ENCODE results near the gene LRRK1. TPM values are rescaled to one million over a fixed set of nuclear protein-coding genes. Genes with fewer than 3 reads are reported as not detected.

LRRK1 gene
- total and polyA plus RNA-seq, 2 experiments from 2014 or later, result 2.6 to 4.5 TPM

DNA sequence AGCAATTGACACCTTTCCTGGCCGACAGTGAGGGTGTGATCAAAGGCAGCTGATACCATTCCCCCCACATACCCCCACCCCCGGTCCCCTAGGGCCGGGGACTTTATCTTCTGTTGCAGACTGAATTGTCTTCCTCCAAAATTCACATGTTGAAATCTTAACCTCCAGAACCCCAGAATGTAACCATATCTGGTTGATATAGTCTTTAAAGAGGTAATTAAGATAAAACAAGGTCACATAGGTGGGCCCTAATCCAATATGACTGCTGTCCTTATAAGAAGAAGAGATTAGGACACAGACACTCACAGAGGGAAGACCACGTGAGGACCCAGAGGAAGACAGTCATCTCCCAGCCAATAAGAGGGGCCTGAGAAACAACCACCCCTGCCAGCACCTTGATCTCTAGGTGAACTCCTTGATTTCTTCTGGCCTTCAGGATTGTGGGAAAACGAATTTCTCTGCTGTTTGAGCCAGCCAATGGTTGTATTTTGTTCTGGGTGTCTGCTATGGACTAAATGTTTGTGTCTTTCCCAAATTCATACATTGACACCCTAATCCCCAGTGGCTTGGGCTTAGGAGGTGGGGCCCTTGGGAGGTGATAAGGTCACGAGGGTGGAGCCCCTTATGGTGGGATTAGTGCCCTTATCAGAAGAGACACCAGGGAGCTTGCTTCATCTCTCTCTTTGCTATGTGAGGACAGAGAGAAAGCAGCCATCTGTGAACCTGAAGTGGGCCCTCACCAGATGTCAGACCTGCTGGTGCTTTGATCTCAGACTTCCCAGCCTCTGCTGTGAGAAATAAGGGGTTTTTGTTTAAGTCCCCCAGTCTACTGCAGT lies 188.7 kb downstream of the LRRK1 start (continued):
- TF ChIP-seq, protein P1, sequence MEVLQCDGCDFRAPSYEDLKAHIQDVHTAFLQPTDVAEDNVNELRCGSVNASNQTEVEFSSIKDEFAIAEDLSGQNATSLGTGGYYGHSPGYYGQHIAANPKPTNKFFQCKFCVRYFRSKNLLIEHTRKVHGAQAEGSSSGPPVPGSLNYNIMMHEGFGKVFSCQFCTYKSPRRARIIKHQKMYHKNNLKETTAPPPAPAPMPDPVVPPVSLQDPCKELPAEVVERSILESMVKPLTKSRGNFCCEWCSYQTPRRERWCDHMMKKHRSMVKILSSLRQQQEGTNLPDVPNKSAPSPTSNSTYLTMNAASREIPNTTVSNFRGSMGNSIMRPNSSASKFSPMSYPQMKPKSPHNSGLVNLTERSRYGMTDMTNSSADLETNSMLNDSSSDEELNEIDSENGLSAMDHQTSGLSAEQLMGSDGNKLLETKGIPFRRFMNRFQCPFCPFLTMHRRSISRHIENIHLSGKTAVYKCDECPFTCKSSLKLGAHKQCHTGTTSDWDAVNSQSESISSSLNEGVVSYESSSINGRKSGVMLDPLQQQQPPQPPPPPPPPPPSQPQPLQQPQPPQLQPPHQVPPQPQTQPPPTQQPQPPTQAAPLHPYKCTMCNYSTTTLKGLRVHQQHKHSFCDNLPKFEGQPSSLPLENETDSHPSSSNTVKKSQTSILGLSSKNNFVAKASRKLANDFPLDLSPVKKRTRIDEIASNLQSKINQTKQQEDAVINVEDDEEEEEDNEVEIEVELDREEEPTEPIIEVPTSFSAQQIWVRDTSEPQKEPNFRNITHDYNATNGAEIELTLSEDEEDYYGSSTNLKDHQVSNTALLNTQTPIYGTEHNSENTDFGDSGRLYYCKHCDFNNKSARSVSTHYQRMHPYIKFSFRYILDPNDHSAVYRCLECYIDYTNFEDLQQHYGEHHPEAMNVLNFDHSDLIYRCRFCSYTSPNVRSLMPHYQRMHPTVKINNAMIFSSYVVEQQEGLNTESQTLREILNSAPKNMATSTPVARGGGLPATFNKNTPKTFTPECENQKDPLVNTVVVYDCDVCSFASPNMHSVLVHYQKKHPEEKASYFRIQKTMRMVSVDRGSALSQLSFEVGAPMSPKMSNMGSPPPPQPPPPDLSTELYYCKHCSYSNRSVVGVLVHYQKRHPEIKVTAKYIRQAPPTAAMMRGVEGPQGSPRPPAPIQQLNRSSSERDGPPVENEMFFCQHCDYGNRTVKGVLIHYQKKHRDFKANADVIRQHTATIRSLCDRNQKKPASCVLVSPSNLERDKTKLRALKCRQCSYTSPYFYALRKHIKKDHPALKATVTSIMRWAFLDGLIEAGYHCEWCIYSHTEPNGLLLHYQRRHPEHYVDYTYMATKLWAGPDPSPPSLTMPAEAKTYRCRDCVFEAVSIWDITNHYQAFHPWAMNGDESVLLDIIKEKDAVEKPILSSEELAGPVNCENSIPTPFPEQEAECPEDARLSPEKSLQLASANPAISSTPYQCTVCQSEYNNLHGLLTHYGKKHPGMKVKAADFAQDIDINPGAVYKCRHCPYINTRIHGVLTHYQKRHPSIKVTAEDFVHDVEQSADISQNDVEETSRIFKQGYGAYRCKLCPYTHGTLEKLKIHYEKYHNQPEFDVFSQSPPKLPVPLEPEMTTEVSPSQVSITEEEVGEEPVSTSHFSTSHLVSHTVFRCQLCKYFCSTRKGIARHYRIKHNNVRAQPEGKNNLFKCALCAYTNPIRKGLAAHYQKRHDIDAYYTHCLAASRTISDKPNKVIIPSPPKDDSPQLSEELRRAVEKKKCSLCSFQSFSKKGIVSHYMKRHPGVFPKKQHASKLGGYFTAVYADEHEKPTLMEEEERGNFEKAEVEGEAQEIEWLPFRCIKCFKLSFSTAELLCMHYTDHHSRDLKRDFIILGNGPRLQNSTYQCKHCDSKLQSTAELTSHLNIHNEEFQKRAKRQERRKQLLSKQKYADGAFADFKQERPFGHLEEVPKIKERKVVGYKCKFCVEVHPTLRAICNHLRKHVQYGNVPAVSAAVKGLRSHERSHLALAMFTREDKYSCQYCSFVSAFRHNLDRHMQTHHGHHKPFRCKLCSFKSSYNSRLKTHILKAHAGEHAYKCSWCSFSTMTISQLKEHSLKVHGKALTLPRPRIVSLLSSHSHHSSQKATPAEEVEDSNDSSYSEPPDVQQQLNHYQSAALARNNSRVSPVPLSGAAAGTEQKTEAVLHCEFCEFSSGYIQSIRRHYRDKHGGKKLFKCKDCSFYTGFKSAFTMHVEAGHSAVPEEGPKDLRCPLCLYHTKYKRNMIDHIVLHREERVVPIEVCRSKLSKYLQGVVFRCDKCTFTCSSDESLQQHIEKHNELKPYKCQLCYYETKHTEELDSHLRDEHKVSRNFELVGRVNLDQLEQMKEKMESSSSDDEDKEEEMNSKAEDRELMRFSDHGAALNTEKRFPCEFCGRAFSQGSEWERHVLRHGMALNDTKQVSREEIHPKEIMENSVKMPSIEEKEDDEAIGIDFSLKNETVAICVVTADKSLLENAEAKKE (CRISPR knock-in tag; IDR thresholded peaks at IDR 0.05), result no peak
- TF ChIP-seq CREB1 (CRISPR knock-in tag; IDR thresholded peaks at IDR 0.05; ENCODE audit: low read depth) (no peak), EZH2 (IDR thresholded peaks at IDR 0.05; ENCODE audit: low read depth, unreplicated experiment) (no peak), STAT1 (IDR thresholded peaks at IDR 0.05; ENCODE audit: unreplicated experiment) (no peak), ZNF331 (CRISPR knock-in tag; IDR thresholded peaks at IDR 0.05; ENCODE audit: low read depth) (no peak)
- TF ChIP-seq, protein P2, sequence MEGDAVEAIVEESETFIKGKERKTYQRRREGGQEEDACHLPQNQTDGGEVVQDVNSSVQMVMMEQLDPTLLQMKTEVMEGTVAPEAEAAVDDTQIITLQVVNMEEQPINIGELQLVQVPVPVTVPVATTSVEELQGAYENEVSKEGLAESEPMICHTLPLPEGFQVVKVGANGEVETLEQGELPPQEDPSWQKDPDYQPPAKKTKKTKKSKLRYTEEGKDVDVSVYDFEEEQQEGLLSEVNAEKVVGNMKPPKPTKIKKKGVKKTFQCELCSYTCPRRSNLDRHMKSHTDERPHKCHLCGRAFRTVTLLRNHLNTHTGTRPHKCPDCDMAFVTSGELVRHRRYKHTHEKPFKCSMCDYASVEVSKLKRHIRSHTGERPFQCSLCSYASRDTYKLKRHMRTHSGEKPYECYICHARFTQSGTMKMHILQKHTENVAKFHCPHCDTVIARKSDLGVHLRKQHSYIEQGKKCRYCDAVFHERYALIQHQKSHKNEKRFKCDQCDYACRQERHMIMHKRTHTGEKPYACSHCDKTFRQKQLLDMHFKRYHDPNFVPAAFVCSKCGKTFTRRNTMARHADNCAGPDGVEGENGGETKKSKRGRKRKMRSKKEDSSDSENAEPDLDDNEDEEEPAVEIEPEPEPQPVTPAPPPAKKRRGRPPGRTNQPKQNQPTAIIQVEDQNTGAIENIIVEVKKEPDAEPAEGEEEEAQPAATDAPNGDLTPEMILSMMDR (conservative IDR thresholded peaks at IDR 0.05; ENCODE audit: low read depth in 2 of 2), result no peak

DNA sequence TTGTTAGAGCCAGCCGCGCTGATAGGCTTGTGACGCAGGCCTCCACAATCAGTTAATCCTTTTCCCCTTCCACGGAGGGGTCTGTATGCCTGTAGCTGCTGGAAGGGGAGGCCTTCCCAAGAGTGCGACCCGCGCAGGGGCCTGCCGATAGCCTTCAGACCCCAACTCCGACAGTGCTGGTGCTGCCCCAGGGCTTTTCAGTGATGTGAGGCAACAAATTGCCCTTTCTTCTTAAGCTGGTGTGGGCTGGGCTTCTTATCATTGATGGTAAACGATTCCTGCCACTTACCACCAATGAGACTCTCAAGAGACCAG lies 189.3 kb downstream of the LRRK1 start:
- H3K4me1 ChIP-seq (ENCODE audit: insufficient read depth), result peaks cover 12% of the 10 kb centered on the region; the same call in 1 of the 2 replicates
- H3K36me3 ChIP-seq (ENCODE audit: insufficient read depth), result no peaks in the 10 kb centered on the region
- H4K20me1 ChIP-seq (replicated peaks; ENCODE audit: insufficient read depth), result no peaks in the 10 kb centered on the region
- H3F3A ChIP-seq (replicated peaks; ENCODE audit: low read depth), result no peaks in the 10 kb centered on the region
- H3K4me2 ChIP-seq, result no peak overlapping the region
- H3K4me3 ChIP-seq, result no peak overlapping the region
- no peak overlapping the region for H2AFZ ChIP-seq
- no peak overlapping the region for H3K27ac ChIP-seq (ENCODE audit: low read depth)
- Mint-ChIP-seq H3K9me3 (no peaks in the 10 kb centered on the region; the same call in 2 of the 3 replicates), H3K4me1 (peaks cover 13% of the 10 kb centered on the region), H3K36me3 (ENCODE audit: low read depth) (peaks cover 3% of the 10 kb centered on the region; the same call in 1 of the 3 replicates), H3K27ac (no peak overlapping the region), H3K4me3 (no peak overlapping the region), H3K27me3 (ENCODE audit: insufficient read depth, low read depth, poor library complexity) (peaks cover 8% of the 10 kb centered on the region)
- H3K79me2 ChIP-seq (replicated peaks; ENCODE audit: insufficient read depth), result no peaks in the 10 kb centered on the region
- no peaks in the 10 kb centered on the region for H3K27me3 ChIP-seq (ENCODE audit: insufficient read depth)
- DNase-seq (ENCODE audit: low spot score) (no peak), ATAC-seq (no peak)
- no peaks in the 10 kb centered on the region for H3K9me2 ChIP-seq (ENCODE audit: insufficient read depth)
- TF ChIP-seq POLR2AphosphoS5 (IDR thresholded peaks at IDR 0.05; ENCODE audit: low read depth), result no peak
- no peak for TF ChIP-seq EZH2 (IDR thresholded peaks at IDR 0.05; ENCODE audit: low read depth, unreplicated experiment)
- no peak for TF ChIP-seq STAT1 (IDR thresholded peaks at IDR 0.05; ENCODE audit: unreplicated experiment)
- no peak for TF ChIP-seq JUNB (IDR thresholded peaks at IDR 0.05; ENCODE audit: unreplicated experiment)
- TF ChIP-seq EZH2phosphoT487 (IDR thresholded peaks at IDR 0.05; ENCODE audit: unreplicated experiment), result no peak
- TF ChIP-seq NANOG (IDR thresholded peaks at IDR 0.05; ENCODE audit: borderline replicate concordance), result no peak
- TF ChIP-seq, protein P3, sequence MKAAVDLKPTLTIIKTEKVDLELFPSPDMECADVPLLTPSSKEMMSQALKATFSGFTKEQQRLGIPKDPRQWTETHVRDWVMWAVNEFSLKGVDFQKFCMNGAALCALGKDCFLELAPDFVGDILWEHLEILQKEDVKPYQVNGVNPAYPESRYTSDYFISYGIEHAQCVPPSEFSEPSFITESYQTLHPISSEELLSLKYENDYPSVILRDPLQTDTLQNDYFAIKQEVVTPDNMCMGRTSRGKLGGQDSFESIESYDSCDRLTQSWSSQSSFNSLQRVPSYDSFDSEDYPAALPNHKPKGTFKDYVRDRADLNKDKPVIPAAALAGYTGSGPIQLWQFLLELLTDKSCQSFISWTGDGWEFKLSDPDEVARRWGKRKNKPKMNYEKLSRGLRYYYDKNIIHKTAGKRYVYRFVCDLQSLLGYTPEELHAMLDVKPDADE (IDR thresholded peaks at IDR 0.05), result no peak
- TF ChIP-seq, protein P2 (conservative IDR thresholded peaks at IDR 0.05; ENCODE audit: low read depth in 2 of 2), result no peak
- no peak for TF ChIP-seq CREB1 (CRISPR knock-in tag; IDR thresholded peaks at IDR 0.05; ENCODE audit: low read depth)
- TF ChIP-seq ZNF114 (CRISPR knock-in tag; IDR thresholded peaks at IDR 0.05), result no peak

All from GM23338 (cell line).